K562 (cell line): Measurements from ENCODE around the gene SNRNP200. TPM values are rescaled to one million over a fixed set of nuclear protein-coding genes. Genes with fewer than 3 reads are reported as not detected.

Experiments
- C11orf30 ChIP-seq: fragments of 450-650 bp; IDR thresholded peaks from 2 replicates; pipeline ENCODE4 v1.6.1; 2016; ENCODE audit warnings: low read depth, mild to moderate bottlenecking
- FOSL1 ChIP-seq: fragments of 200-800 bp; sonication (Bioruptor generic); conservative IDR thresholded peaks from 2 replicates; pipeline ENCODE4 v1.6.1; 2016; ENCODE audit warnings: missing genetic modification characterization, missing compliant biosample characterization
- MITF ChIP-seq: IDR thresholded peaks from 2 replicates; pipeline ENCODE4 v1.6.1; 2014; ENCODE audit warnings: antibody characterized with exemption
- POLR3A ChIP-seq: IDR thresholded peaks from 2 replicates; pipeline ENCODE4 v1.6.1; 2011; ENCODE audit warnings: borderline replicate concordance, mild to moderate bottlenecking, moderate library complexity; ENCODE audit not compliant: insufficient read length, insufficient read depth; ENCODE audit errors: extremely low read depth
- SMARCA4 ChIP-seq: fragments of 450-650 bp; IDR thresholded peaks from 2 replicates; pipeline ENCODE4 v1.6.1; 2016
- SRSF9 ChIP-seq: fragments of 200-400 bp; formaldehyde crosslinking; IDR thresholded peaks from 2 replicates; pipeline ENCODE4 v1.6.1; 2017; ENCODE audit warnings: low read depth, low read length, borderline replicate concordance
- ZBTB43 ChIP-seq: sonication (generic); formaldehyde crosslinking; IDR thresholded peaks from 2 replicates; pipeline ENCODE4 v1.8.0; 2023; ENCODE audit warnings: mild to moderate bottlenecking, missing genetic modification reagents
- ZNF23 ChIP-seq: fragments of 250-450 bp; sonication (Bioruptor Pico); IDR thresholded peaks from 2 replicates; pipeline ENCODE4 v1.4.0; 2020; ENCODE audit warnings: mild to moderate bottlenecking
- ZNF384 ChIP-seq: IDR thresholded peaks from 2 replicates; pipeline ENCODE4 v1.6.1; 2012; ENCODE audit warnings: low read depth, low read length, improper control_type of control experiment
- ZNF79 ChIP-seq: fragments of 250-450 bp; sonication (Bioruptor Pico); IDR thresholded peaks from 2 replicates; pipeline ENCODE4 v1.4.0; 2020; ENCODE audit warnings: low read depth, mild to moderate bottlenecking, moderate library complexity
- polyA plus RNA-seq, 8 experiments: library from polyadenylated mRNA; depleted of rRNA in 4 of 8; stranded (reverse) in 5 of 8; unstranded in 3 of 8; fragments of >200 nt; fragmentation: Nextera tagmentation in 2 of 8; fragmentation: Illumina TruSeq in 1 of 8; extraction: Ambion mirVana in 2 of 8; extraction: Trizol in 1 of 8; gene quantifications; 2 replicates each; pipeline versions ENCODE4 v1.2.1 to v1.2.3, GENCODE V29; 2011 to 2014; ENCODE audit warnings: inconsistent platforms in 1 of 8, missing spikeins in 1 of 8
- total RNA-seq, 7 experiments: library from RNA; depleted of rRNA in 6 of 7; stranded (reverse); fragments of >200 nt in 6 of 7; fragmentation: Illumina TruSeq in 2 of 7; extraction: Trizol in 2 of 7; gene quantifications; 2 replicates each; pipeline versions ENCODE4 v1.2.1 to v1.2.3, GENCODE V29; 2011 to 2021; ENCODE audit warnings: low replicate concordance in 1 of 7
- TF ChIP-seq, protein P1 (sequence below): fragments of 250-450 bp; sonication (Bioruptor Pico); IDR thresholded peaks from 2 replicates; pipeline ENCODE4 v1.5.0; 2021; ENCODE audit warnings: mild to moderate bottlenecking, moderate library complexity
- TF ChIP-seq, protein P2 (sequence below): conservative IDR thresholded peaks from 2 replicates; pipeline ENCODE4 v1.6.1; 2011; ENCODE audit warnings: low read depth, mild to moderate bottlenecking, low read length; ENCODE audit not compliant: control insufficient read depth
- TF ChIP-seq, protein P3 (sequence below): sonication (generic); formaldehyde crosslinking; IDR thresholded peaks from 2 replicates; pipeline ENCODE4 v1.8.0; 2022; ENCODE audit warnings: missing genetic modification reagents, mild to moderate bottlenecking, moderate library complexity, borderline replicate concordance

SNRNP200 gene
- total and polyA plus RNA-seq, 9 of the 15 experiments (the other 6 are each of a cell fraction or from before 2014, with no cell fraction given) = 76.1 to 231 (median 155) TPM

- TF ChIP-seq MITF (no peak), C11orf30 (no peak), SRSF9 (no peak), SMARCA4 (0 out of 2 replicates have a peak, but pooled peaks have one; percentile 25), POLR3A (no peak), ZNF384 (peak; percentile 61; the same call in 1 of the 2 replicates), FOSL1 (tag) (no peak), ZNF23 (CRISPR knock-in tag) (no peak), ZBTB43 (no peak), ZNF79 (CRISPR knock-in tag) (no peak)
- TF ChIP-seq, protein P1, sequence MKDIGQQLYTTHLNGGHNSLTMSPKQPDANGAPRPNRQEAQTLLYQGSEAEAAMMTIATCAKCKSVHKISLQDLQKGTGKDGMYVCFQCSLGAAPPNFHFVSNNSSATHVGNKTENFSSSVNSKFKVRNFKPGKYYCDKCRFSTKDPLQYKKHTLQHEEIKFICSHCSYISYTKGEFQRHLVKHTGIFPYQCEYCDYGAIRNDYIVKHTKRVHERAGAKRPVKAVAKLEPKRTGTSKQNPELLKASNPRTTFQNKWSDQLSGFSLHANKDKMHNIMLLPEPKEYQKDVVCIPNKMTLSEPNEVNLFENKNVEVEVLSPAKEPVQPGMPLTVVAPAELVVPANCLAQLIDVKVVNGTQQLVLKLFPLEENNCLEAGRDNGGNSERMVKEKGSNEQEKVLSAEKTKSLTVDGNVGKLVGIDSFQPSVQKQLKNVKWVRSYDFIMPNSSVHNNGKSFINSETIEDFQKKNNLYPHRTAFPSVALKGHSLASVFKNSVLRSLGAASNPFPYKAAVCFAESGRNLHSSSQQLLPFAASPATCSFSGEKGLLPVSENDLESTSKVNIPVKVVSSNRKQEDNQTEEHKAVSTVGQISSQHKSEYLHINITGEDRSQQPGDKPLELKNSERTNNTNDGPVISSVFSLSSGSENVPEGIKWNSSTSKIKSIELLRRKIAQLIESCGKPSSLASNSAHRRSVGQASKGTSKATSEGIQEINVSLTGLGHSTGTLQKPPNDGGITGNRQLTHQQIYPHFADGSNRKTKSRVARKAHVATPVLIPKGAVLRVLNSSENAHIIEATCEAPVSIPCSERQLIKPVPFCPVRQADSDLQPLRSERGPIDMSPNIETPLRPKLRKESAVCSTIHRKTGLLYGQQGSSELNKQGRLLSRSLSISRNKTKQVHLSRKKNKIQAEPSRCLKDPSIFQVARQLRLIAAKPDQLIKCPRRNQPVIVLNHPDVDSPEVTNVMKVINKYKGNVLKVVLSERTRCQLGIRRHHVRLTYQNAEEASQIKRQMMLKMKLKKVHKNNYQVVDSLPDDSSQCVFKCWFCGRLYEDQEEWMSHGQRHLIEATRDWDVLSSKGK (CRISPR knock-in tag) = no peak
- TF ChIP-seq, protein P2, sequence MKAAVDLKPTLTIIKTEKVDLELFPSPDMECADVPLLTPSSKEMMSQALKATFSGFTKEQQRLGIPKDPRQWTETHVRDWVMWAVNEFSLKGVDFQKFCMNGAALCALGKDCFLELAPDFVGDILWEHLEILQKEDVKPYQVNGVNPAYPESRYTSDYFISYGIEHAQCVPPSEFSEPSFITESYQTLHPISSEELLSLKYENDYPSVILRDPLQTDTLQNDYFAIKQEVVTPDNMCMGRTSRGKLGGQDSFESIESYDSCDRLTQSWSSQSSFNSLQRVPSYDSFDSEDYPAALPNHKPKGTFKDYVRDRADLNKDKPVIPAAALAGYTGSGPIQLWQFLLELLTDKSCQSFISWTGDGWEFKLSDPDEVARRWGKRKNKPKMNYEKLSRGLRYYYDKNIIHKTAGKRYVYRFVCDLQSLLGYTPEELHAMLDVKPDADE = no peak
- TF ChIP-seq, protein P3, sequence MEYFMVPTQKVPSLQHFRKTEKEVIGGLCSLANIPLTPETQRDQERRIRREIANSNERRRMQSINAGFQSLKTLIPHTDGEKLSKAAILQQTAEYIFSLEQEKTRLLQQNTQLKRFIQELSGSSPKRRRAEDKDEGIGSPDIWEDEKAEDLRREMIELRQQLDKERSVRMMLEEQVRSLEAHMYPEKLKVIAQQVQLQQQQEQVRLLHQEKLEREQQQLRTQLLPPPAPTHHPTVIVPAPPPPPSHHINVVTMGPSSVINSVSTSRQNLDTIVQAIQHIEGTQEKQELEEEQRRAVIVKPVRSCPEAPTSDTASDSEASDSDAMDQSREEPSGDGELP (CRISPR knock-in tag) = peak; percentile 27; the same call in 1 of the 2 replicates
Measured at GRCh38 chr2:96340493-96341414, 35.4 kb upstream of the SNRNP200 start (continued).
